Gastrocnemius medialis (tissue), 4 donors: ENCODE measurements around the gene PRSS23.

Experiments used
- POLR2A ChIP-seq, 2 donors: fragments of 450-650 bp; IDR thresholded peaks; one replicate each; pipeline ENCODE4 v1.6.1; 2017; ENCODE audit warnings: antibody characterized with exemption in 2 of 2, mild to moderate bottlenecking in 2 of 2, moderate library complexity in 2 of 2
- TF ChIP-seq, protein P1 (sequence below), 5 experiments: fragments of 450-650 bp in 3 of 5; fragments of 200-600 bp in 2 of 5; sonication (generic) in 2 of 5; IDR thresholded peaks in 4 of 5; conservative IDR thresholded peaks in 1 of 5; 1 replicate in 4 of 5; 2 replicates in 1 of 5; pipeline ENCODE4 v1.5.1; 2016 to 2019; ENCODE audit warnings: antibody characterized with exemption in 5 of 5, mild to moderate bottlenecking in 3 of 5, moderate library complexity in 3 of 5

DNA sequence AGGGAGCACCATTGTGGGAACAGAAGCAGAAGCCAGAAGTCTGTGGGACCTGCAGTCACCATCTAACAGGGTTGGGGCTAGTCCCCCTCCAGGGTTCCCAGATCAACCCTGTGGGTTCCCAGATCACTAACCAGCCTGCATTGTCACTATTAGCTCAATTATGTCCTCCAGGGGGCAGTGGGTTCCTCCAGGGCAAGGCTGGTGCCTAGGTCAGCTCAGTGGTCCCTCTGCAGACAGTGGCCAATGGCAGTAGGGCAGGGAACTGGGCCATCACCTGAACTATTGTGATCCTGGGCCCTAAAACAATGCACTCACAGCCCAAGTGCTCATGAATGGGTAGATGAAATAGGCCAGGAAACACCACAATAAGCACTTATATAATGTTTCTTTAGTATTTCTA, 18.8 kb upstream of the PRSS23 start:
- TF ChIP-seq, protein P1, sequence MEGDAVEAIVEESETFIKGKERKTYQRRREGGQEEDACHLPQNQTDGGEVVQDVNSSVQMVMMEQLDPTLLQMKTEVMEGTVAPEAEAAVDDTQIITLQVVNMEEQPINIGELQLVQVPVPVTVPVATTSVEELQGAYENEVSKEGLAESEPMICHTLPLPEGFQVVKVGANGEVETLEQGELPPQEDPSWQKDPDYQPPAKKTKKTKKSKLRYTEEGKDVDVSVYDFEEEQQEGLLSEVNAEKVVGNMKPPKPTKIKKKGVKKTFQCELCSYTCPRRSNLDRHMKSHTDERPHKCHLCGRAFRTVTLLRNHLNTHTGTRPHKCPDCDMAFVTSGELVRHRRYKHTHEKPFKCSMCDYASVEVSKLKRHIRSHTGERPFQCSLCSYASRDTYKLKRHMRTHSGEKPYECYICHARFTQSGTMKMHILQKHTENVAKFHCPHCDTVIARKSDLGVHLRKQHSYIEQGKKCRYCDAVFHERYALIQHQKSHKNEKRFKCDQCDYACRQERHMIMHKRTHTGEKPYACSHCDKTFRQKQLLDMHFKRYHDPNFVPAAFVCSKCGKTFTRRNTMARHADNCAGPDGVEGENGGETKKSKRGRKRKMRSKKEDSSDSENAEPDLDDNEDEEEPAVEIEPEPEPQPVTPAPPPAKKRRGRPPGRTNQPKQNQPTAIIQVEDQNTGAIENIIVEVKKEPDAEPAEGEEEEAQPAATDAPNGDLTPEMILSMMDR (IDR thresholded peaks at IDR 0.05 in 4 of 5, conservative IDR thresholded peaks at IDR 0.05 in 1 of 5): no peak
- TF ChIP-seq POLR2A (IDR thresholded peaks at IDR 0.05): no peak
